ENCODE measurements around the gene GARNL3.

The GARNL3 gene

DNA sequence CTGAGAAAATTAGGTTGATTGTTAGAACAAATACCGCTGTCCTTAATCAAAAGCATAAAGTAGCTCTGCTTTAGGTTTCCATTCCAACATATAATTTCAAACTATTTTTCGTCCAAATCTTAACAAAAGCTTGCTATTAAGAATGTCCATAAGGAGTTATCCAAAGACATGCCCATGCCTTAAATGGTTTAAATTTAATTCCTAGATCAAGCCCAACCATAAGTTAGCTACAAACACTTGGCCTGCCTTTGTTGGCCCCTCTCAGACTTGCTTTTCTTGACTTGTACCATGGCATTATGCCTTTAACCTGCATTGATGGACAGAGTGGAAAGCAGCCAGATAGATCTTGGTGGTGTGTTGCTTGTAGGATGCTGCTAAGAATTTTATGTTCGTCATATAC is 8.8 kb downstream of the GARNL3 start:
- FAIRE-seq (no peak), DNase-seq (ENCODE audit: extremely low spot score, insufficient read length, low read depth) (no peak)

GRCh38 chr9:127277099-127277498 is 12.5 kb downstream of the GARNL3 start:
- DNase-seq (ENCODE audit: extremely low spot score, insufficient read length, low read depth) (no peak), FAIRE-seq (peak; percentile 84)

- DNase-seq (ENCODE audit: extremely low spot score, insufficient read length, low read depth) (no peak), FAIRE-seq (no peak)
These were observed 13.2 kb downstream of the GARNL3 start for GRCh38 chr9:127277770-127278169.

GRCh38 chr9:127278372-127278771 is 13.8 kb downstream of the GARNL3 start:
- FAIRE-seq: no peak

DNA sequence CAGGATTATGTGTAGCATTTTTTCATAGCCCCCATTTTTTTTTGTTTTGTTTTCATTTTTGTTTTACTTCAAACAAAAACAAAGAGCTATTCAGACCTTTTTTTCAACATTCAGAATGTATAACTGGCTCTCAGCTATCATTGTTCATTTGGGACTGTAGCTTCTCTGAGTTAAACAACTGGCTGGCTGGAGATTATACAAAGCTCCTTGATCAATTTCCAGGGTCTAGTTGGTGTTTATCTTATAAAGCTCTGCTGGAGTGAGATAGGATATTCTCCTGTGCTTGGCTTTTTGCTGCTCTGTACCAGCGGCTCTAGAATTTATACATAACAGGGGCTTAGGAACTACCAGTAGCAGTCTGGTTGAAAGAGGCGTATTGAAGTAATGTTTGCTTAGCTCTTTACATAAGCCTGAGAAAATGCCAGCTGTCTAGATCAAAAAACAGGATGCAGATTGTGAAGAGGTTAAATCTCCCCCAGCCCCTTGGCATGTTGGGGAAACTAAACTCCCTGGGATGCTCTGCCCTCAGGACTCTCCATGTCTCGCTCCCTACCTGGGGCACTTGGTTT is 15.2 kb downstream of the GARNL3 start:
- FAIRE-seq (peak; percentile 63), DNase-seq (ENCODE audit: extremely low spot score, insufficient read length, low read depth) (no peak)

More at GRCh38 chr9:127278372-127278771, 13.8 kb downstream of the GARNL3 start:
- DNase-seq (ENCODE audit: extremely low spot score, insufficient read length, low read depth): no peak

GRCh38 chr9:127280880-127281660 is 16.5 kb downstream of the GARNL3 start:
- FAIRE-seq (no peak), DNase-seq (ENCODE audit: extremely low spot score, insufficient read length, low read depth) (no peak)

GRCh38 chr9:127281891-127282290 is 17.3 kb downstream of the GARNL3 start:
- no peak for DNase-seq (ENCODE audit: extremely low spot score, insufficient read length, low read depth)
- no peak for FAIRE-seq

GRCh38 chr9:127282611-127283010 is 18.0 kb downstream of the GARNL3 start:
- FAIRE-seq: no peak
- DNase-seq (ENCODE audit: extremely low spot score, insufficient read length, low read depth): no peak

- DNase-seq (ENCODE audit: extremely low spot score, insufficient read length, low read depth) (no peak), FAIRE-seq (no peak)
These were observed 18.6 kb downstream of the GARNL3 start for GRCh38 chr9:127283135-127283534.

DNA sequence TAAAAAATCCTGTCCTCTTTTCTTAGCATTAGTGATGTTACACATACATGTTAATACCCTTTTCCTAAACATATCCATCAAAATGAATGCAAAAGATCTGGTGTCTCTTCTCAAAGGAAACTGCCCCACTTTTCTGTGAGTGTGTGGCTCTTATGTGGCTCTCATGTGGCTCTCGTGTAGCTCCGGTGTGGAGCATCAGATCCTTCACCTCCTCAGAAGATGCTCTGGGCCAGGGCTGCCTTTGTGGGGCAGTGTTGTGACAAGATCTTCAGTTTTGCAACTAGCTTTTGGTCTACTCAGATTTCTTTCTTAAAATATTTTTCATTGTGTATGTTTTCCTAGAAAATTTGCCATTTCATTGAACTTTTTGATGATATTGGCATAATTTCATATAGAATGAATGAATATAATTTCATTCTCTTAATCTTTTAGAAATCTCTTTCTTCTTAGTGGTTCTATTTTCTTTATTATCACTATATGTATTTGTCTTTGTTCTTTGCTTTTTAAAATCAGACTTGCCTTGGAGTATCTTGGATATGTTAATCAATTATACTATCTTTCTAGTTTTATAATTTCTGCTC is 19.4 kb downstream of the GARNL3 start:
- no peak for FAIRE-seq
- no peak for DNase-seq (ENCODE audit: extremely low spot score, insufficient read length, low read depth)

GRCh38 chr9:127285965-127286364 is 21.4 kb downstream of the GARNL3 start:
- no peak for FAIRE-seq
- no peak for DNase-seq (ENCODE audit: extremely low spot score, insufficient read length, low read depth)

DNA sequence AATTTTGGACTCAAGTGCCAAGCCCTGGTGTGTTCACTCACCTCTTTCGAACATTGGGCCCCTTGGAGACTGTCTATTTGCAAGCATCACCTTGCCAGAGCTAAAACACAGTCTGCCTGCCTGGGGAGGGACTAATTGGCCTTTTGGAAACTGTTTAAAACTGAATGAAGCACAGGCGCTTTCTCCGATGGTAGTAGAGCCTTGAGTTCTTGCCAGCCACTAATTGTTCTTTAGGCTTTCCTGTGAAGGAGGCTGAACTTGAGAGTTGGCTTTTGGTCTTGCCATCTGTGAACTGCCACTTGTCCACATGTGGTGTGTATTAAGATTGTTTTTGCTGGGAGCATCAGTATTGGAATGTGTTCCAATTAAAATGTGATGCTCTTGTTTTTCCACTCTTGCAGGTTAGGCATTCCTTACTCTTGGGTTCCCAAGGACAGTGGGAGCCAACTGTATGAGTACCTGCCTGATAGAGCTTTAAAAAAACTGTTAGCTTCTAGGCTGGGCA is 26.0 kb downstream of the GARNL3 start:
- FAIRE-seq: no peak
- no peak for DNase-seq (ENCODE audit: extremely low spot score, insufficient read length, low read depth)

GRCh38 chr9:127291246-127291778 is 26.7 kb downstream of the GARNL3 start:
- DNase-seq (ENCODE audit: extremely low spot score, insufficient read length, low read depth) (no peak), FAIRE-seq (no peak)

DNA sequence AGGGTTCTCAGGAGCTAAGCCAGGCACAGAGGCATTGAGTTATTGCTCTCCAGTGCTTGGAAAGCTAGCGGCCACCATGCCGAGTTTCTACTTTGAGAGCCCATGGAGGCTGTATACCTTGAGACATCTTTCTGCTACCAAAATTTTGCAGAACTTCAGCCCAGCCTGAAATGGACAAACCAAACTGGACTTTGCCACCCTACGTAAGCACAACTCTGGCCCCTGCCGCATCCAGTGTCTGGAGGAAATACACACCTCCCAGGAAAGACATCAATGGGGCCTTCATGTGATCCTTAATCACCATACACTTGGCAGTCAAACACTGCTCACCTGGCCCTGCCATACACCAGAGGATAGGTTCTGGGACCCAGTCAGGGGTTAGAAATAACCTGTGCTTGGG is 27.8 kb downstream of the GARNL3 start:
- DNase-seq (ENCODE audit: extremely low spot score, insufficient read length, low read depth) (no peak), FAIRE-seq (no peak)

GRCh38 chr9:127293328-127293727 is 28.8 kb downstream of the GARNL3 start:
- FAIRE-seq: no peak
- DNase-seq (ENCODE audit: extremely low spot score, insufficient read length, low read depth): no peak

- FAIRE-seq (no peak), DNase-seq (ENCODE audit: extremely low spot score, insufficient read length, low read depth) (no peak)
These were observed 29.2 kb downstream of the GARNL3 start for GRCh38 chr9:127293767-127294166.

- no peak for FAIRE-seq
These were observed 30.4 kb downstream of the GARNL3 start for GRCh38 chr9:127295005-127295404.

GRCh38 chr9:127300886-127301447 is 36.4 kb downstream of the GARNL3 start:
- DNase-seq (ENCODE audit: extremely low spot score, insufficient read length, low read depth) (no peak), FAIRE-seq (no peak)

More at GRCh38 chr9:127295005-127295404, 30.4 kb downstream of the GARNL3 start:
- DNase-seq (ENCODE audit: extremely low spot score, insufficient read length, low read depth): no peak

GRCh38 chr9:127303830-127304229 is 39.3 kb downstream of the GARNL3 start:
- DNase-seq (ENCODE audit: extremely low spot score, insufficient read length, low read depth) (no peak), FAIRE-seq (no peak)

DNA sequence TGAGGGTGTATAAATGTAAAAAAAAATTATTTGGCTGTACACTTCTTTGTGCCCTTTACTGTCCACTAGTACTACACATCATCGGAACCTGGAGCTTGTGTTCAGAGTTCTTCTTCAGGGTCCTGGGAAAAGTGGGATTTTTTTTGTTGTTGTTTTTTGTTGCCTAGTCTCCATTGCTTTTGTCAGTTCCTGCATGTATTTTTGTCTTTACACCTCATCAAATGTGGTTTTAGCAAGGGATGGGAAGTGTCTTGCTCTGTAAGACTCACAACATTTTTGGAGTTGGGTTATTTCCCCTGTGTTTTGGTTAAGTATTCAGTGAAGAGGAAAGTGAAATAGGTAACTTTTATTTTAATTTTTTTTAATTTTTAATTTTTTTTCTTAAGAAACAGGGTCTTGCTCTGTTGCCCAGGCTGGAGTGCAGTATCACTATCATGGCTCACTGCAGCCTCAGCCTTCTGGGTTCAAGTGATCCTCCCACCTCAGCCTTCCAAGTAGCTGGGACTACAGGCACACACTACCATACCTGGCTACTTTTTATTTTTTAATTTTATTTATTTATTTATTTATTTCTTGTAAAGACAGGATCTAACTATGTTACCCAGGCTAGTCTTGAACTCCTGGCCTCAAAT is 40.7 kb downstream of the GARNL3 start:
- FAIRE-seq (no peak), DNase-seq (ENCODE audit: extremely low spot score, insufficient read length, low read depth) (no peak)

All from GM18507 (cell line).